Activated CD4-positive, CD25-positive, alpha-beta regulatory T cell treated with anti-CD3 and anti-CD28 coated beads, Interleukin-2, amount 50 U/mL, for 24 hours (primary cell): ENCODE data around the gene RNF166.

Experiments used
- ATAC-seq, 2 donors: fragments of 150-1000 bp; cut with Tn5 transposase; one replicate each; pipeline ENCODE4 v1.10.0; 2021; ENCODE audit warnings: mild to moderate bottlenecking in 1 of 2, moderate library complexity in 1 of 2

The RNF166 gene

GRCh38 chr16:88691129-88691813 lies 14.9 kb downstream of the RNF166 start:
- ATAC-seq = no peak

DNA sequence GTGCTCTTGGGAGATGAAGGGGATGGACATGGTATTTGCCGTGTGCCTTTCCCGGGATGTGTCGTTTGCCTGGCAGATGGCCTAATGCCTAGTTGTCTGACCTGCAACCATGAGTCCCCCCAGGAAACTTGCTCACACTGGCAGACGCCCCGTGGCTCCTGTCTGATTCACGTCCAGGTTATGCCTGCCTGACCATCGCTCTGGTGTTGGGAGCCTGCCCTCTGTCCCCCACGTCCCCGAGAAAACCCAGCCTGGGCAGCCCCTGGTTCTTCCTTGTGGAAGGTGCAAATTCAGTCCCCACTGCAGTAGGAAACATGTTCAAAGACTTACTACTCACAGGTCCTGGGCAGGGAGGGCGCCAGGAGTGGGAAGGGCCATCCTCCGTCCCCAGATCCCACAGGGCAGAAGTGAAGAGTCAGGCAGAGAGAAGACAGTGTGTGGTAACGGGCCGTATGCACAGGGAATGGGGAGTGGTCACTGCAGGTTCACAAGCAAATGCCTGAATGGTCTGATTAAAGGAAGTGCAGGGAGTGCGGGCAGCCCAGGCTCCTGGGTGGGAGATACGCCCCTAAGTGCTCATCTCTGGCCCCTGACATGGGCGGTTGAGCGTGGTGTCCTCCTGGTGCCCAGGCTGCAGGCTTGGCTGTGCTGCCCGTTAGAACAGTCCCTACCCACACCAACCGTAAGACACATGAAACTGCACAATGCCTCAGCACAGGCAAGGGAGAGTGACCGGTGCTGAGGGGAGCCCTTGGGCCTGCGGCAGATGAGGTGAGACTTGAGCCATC lies 15.7 kb downstream of the RNF166 start:
- ATAC-seq = no peak

- no peak for ATAC-seq
Observed at GRCh38 chr16:88688013-88688778, 18.0 kb downstream of the RNF166 start.

- no peak for ATAC-seq
Observed at GRCh38 chr16:88687676-88688012, 18.6 kb downstream of the RNF166 start.

GRCh38 chr16:88687254-88687576 lies 19.0 kb downstream of the RNF166 start:
- no peak for ATAC-seq

GRCh38 chr16:88686439-88687253 lies 19.6 kb downstream of the RNF166 start, which contains the start of gene SNAI3:
SNAI3 (minus strand) TSS chr16:88686507; CDS start chr16:88686406, 101 bp downstream.
- peak; percentile 77 to 78 for ATAC-seq

GRCh38 chr16:88686062-88686438 lies 20.2 kb downstream of the RNF166 start:
- peak; percentile 18 to 21 for ATAC-seq

GRCh38 chr16:88685156-88686061 lies 20.8 kb downstream of the RNF166 start:
- ATAC-seq = peak; percentile 17 to 28

- no peak for ATAC-seq
Observed at GRCh38 chr16:88684569-88685155, 21.5 kb downstream of the RNF166 start.

GRCh38 chr16:88681709-88682451 lies 24.3 kb downstream of the RNF166 start:
- peak; percentile 67 to 71 for ATAC-seq

GRCh38 chr16:88681084-88681680 lies 25.0 kb downstream of the RNF166 start:
- ATAC-seq = peak in 1 of 2 donors; percentile 18

DNA sequence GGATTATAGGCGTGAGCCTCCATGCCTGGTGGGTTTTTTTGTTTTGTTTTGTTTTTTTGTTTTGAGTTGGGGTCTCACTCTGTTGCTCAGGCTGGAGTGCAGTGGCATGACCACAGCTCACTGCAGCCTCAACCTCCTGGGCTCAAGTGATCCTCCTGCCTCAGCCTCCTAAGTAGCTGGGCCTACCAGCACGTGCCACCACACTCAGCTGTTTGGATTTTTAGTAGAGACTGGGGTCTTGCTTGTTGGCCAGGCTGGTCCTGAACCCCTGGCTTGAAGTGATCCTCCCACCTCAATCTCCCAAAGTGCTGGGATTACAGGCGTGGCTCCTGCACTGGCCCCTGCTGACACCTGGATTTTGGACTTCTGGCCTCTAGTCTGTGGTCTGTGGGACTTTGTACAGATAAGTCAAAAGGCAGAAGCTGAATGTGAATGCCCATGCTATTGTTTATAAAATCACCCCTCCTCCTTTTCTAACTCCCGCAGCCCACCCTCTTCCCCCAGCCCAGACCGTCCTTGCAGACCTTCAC lies 25.6 kb downstream of the RNF166 start:
- ATAC-seq = no peak

GRCh38 chr16:88678224-88678979 lies 27.8 kb downstream of the RNF166 start:
- ATAC-seq = no peak

GRCh38 chr16:88677721-88678120 lies 28.5 kb downstream of the RNF166 start:
- no peak for ATAC-seq

DNA sequence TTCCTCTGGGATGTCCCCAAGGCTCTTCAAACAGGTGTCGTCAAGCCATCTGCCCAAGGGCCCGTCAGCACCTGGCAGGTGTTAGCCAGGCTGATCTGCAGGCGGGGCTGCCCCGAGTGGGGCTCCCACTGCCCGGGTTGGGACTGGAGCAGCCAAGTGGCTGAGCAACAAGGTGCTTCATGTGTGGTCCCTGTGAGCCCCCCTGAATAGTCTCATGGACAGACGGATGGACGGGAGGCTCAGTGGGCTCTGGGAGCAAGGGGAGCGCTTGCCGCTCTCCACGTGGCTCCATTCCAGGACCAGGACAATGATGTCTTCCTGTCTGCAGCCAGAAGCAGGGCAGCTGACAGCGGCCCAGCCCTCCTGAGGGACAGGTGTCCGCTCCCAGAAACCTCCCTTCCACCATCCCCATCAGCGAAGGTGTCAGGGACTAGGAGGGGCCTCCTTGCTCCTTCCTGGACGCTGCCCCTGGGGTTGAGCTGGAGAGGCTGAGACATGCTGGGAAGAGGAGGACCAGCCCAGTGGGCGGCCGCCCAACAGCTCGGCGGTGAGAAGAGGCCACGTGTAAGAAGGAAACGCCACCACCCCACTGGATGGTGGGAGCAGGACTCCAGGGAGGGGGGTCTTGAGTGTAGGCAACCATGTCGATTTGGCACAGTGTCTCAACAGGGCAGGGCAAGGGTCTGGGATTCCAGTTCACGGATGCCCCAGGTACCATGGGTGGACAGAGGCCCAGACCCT lies 29.5 kb downstream of the RNF166 start:
- ATAC-seq = no peak

DNA sequence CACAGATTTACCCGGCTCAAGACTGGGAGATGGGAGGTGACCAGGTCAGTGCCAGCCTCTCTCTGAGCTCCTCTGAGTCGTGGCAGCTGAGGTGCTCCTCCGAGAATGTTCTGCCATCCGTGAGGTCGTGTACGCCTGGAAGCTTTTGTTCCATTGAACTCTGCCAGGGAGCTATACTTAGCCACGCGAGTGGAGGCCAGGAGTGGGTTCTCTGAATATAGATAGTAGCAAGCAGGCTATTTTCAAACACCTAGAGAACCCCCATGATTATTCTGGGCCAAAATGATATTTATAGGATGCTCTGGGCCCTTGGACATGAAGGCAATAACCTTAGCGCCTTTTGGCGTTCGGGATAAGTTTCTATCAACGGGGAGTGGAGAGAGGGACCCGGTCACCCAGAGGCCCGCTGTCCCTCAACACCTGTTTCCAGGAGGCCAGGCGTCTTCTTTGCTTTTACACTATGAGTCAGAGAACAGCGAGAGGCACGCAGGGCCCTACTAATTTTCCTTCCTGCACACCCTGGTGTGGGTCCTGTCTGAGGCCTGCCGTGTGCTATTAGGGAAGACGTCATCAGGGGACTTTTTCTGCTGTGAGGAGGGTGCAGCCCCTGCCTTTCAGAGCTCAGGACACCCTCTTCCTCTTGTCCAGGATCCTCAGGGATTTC lies 32.4 kb downstream of the RNF166 start:
- no peak for ATAC-seq

DNA sequence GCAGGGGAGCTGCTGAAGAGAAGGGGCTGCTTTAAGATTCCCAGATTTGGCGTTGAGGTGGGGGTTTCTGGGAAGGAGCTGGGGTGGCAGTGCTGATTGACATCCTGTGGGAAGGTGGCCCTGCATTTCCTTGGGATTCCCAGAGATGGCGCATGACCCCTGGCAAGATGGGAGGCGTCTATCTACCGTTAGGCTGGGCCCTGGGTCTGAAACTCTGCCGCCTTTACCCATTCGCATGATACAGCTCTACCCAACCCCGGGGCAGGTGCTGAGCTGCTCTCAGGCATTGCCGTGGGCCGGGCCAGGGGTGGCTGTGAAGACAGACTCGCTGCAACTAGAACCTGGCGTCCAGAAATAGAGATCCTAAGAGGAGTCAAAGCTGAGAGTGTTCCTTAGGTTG lies 33.4 kb downstream of the RNF166 start:
- ATAC-seq = no peak

DNA sequence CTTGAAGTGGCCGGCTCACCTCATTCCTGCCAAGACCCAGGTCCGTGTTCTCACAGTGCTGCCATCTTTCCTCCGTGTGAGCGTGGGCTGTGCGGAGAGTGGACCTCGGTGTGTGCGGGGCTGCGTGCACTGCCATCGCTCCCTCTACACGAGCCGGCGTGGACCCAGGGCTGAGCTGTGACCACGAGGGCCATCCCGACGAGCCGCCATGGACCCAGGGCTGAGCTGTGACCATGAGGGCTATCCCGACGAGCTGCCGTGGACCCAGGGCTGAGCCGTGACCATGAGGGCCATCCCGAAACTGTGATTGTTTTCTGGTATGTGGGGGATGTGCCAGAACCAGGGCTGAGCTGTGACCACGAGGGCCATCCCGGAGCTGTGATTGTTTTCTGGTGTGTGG lies 34.4 kb downstream of the RNF166 start:
- no peak for ATAC-seq
